Muscle layer of duodenum (tissue), 2 donors: ENCODE data around the gene SLC15A1.

Experiments
- H3K27ac ChIP-seq: one replicate; pipeline ENCODE4 v1.7.0; 2013; ENCODE audit warnings: mild to moderate bottlenecking, low read length
- H3K27me3 ChIP-seq: one replicate; pipeline ENCODE4 v1.7.0; 2013; ENCODE audit warnings: low read depth, mild to moderate bottlenecking, control low read depth, low read length
- H3K36me3 ChIP-seq, 2 donors: one replicate each; pipeline ENCODE4 v1.7.0; 2013; ENCODE audit warnings: low read length in 2 of 2, control low read depth in 1 of 2, mild to moderate bottlenecking in 1 of 2; ENCODE audit not compliant: insufficient read depth in 2 of 2, control insufficient read depth in 1 of 2
- H3K4me1 ChIP-seq, 2 donors: one replicate each; pipeline ENCODE4 v1.7.0; 2013; ENCODE audit warnings: low read length in 2 of 2, mild to moderate bottlenecking in 2 of 2, control low read depth in 1 of 2, moderate library complexity in 1 of 2; ENCODE audit not compliant: insufficient read depth in 2 of 2, control insufficient read depth in 1 of 2
- H3K4me3 ChIP-seq, 2 donors: one replicate each; pipeline ENCODE4 v1.7.0; 2013; ENCODE audit warnings: low read length in 2 of 2, low read depth in 1 of 2, mild to moderate bottlenecking in 1 of 2
- H3K9me3 ChIP-seq, 2 donors: one replicate each; pipeline ENCODE4 v1.7.0; 2013; ENCODE audit warnings: low read length in 2 of 2, control low read depth in 1 of 2, mild to moderate bottlenecking in 1 of 2; ENCODE audit not compliant: control insufficient read depth in 1 of 2
- donor health status: healthy.

Gene SLC15A1, protein sequence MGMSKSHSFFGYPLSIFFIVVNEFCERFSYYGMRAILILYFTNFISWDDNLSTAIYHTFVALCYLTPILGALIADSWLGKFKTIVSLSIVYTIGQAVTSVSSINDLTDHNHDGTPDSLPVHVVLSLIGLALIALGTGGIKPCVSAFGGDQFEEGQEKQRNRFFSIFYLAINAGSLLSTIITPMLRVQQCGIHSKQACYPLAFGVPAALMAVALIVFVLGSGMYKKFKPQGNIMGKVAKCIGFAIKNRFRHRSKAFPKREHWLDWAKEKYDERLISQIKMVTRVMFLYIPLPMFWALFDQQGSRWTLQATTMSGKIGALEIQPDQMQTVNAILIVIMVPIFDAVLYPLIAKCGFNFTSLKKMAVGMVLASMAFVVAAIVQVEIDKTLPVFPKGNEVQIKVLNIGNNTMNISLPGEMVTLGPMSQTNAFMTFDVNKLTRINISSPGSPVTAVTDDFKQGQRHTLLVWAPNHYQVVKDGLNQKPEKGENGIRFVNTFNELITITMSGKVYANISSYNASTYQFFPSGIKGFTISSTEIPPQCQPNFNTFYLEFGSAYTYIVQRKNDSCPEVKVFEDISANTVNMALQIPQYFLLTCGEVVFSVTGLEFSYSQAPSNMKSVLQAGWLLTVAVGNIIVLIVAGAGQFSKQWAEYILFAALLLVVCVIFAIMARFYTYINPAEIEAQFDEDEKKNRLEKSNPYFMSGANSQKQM

DNA sequence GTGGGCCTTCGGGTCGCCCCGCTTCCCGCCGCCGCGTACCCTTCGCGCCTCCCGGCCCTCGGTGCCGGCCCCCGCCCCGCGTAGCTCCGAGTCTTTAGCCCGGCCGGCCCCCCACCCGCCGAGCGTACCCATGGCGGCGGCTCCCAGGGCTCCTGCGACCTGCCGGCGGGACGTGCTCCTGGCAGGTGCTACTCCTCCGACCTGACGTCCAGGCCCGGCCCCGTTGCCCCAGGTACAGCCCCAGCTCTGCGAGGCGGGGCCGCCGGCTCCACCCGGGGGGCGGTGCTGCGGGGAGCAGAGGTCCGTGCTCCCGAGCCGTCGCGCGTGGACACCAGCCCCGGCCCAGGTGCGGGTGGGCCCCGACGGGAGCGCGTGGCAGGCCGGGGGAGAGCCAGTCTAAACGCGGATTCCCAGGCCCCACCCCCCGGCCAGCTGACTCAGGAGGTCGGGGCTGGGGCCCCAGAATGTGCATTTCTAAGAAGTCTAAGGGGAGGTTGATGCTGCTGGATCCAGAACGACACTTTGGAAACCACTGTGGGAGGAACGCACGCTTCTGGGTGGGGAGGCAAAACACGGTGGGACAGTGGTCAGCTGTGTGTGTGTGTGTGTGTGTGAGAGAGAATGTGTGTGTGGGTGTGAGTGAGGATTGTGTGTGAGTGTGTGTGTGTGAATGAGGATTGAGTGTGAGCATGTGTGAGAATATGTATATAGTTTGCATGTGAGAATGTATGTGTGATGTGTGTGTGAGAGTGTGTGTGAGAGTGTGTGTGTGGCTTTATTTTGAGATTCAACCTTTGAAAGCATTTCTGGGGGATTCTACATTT is at the start of gene SLC15A1:
TSS of gene SLC15A1 (minus strand) at position 206 of the 824 bp plus-strand sequence. CDS start at position 132, 74 bp downstream.
- Histone ChIP-seq H3K4me1 (peaks cover 0 to 17% of the 10 kb centered on the region in 2 donors), H3K27me3 (peaks cover 5% of the 10 kb centered on the region), H3K36me3 (no peaks in the 10 kb centered on the region), H3K9me3 (no peaks in the 10 kb centered on the region), H3K27ac (no peak within 1 kb of the TSS), H3K4me3 (peak within 1 kb of the TSS; percentile 42 to 63)

DNA sequence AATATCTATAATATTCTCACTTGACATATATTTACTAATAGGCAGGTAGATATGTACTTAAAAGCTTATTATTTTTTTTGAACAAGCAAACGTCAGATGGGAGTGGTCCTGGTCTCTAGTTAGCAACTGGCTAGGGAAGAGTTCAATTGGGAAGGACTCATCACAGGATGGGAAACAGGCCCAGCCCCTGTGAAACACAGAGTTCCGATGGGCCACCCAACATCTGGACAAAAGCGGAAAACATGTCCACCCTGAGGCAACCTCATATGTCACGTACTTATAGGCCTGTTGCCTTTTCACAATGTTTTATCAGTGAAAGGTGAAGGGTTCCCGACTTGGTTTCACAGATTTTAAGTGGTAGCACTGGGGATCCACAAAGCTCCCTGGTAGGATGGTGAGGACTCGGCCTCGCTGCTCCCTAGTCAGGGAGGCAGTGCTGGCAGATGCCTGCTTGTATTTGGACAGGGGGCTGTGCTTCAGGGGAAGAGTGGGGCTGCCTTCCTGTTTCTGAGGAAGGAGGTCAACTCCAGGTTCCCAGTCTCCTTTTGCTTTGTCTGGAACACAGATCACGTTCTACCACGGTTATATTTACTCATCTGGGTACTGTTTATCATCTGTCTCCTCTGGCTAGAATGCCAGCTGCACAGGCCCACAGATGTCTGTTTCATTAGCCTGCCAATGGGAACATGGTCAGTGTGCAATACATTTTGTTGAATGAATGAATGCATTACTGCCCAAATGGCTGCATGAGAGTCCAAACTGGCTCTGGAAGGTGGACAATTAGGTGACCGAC is 49.4 kb upstream of the SLC15A1 start:
- Histone ChIP-seq H3K4me3 (no peak overlapping the region), H3K36me3 (peaks cover 32 to 43% of the 10 kb centered on the region in 2 donors), H3K4me1 (peaks cover 0 to 14% of the 10 kb centered on the region in 2 donors)

DNA sequence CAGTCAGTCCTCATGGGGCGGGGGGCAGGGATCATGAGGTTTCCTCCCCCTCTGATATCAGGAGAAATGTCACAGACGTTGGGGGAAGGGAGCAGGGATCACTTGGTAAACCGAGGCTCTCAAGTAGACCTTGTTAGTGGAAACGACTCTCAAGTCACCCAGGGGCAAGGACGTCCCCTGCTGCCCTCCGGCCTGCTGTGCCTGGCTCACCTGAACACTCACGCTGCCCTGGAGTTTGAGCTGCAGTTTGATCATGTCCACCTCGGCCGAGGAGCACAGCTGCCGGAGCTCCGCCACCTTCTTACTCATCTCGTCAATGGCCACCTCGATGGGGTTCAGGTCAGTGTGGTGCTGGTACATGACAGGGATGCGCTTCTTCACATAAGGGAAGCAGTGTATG is 47.6 kb upstream of the SLC15A1 start:
- no peak overlapping the region for H3K27ac ChIP-seq
- peaks cover 37 to 55% of the 10 kb centered on the region in 2 donors for H3K36me3 ChIP-seq
- H3K4me1 ChIP-seq, result peaks cover 0 to 14% of the 10 kb centered on the region in 2 donors
- H3K9me3 ChIP-seq, result no peaks in the 10 kb centered on the region
- H3K27me3 ChIP-seq, result no peaks in the 10 kb centered on the region
- H3K4me3 ChIP-seq, result no peak overlapping the region

More for the DNA sequence above, 49.4 kb upstream of the SLC15A1 start:
- Histone ChIP-seq H3K27me3 (no peaks in the 10 kb centered on the region), H3K27ac (no peak overlapping the region), H3K9me3 (no peaks in the 10 kb centered on the region)

DNA sequence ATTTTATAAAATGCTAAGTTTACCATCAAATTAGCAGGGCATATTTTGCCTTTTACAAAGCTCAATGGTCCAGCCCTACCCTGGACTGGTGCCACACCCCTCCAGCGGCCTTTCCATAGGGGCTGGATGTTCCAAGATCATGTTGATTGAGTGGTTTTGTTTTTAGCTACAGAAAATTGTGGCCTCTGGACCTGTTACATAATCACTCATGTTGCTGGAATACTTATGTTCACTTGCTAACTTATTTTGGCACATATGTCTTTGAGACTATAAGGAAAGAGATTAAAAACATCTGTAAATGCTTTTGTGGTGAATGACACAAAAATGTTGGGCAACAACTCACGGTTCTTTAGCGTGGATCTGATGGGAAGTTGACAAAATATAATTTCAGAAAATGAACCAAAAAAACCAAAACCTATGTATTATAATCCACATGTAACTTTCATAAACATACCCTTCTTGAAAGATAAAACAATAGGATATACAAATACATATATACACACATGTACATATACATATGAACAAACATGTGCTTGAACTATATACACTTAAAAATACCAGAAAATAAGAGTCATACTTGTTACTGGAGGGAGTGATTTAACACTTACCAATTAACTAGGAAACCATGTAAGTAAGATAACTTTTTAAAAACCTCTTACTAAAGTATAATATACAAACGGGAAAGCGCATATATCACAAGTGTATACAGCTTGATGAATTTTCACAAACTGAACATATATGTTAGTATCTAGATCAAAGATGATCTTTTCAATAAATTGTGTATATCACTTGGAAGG is 46.6 kb upstream of the SLC15A1 start:
- peaks cover 39 to 55% of the 10 kb centered on the region in 2 donors for H3K36me3 ChIP-seq
- no peaks in the 10 kb centered on the region for H3K27me3 ChIP-seq
- H3K27ac ChIP-seq, result no peak overlapping the region
- peaks cover 0 to 14% of the 10 kb centered on the region in 2 donors for H3K4me1 ChIP-seq
- no peak overlapping the region for H3K4me3 ChIP-seq
- H3K9me3 ChIP-seq, result no peaks in the 10 kb centered on the region

- H3K36me3 ChIP-seq, result peaks cover 42 to 66% of the 10 kb centered on the region in 2 donors
- H3K27me3 ChIP-seq, result no peaks in the 10 kb centered on the region
- H3K4me3 ChIP-seq, result no peak overlapping the region
- no peaks in the 10 kb centered on the region for H3K9me3 ChIP-seq
- peaks cover 0 to 6% of the 10 kb centered on the region in 2 donors for H3K4me1 ChIP-seq
- no peak overlapping the region for H3K27ac ChIP-seq
These were observed 45.0 kb upstream of the SLC15A1 start for GRCh38 chr13:98797456-98797855.

DNA sequence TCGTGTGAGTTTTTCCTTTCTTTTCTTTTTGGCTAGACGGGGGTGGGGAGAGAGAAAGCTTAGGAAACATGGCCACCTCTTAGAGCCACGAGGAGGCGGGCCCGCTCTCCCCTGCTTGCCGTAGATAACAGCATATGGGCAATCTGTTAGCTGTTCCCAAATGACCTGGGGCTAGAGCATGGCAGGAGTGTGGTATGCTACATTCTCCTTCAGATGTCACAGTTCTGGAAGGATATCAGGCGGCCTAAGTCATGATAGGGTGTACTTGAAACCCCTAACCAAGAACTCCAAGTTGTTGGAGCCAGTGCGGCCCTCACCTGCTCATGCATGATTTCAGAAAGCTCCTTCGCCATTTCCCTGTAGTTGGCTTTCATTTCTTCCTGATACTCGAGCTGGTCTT is 44.3 kb upstream of the SLC15A1 start:
- Histone ChIP-seq H3K4me1 (no peaks in the 10 kb centered on the region), H3K9me3 (no peaks in the 10 kb centered on the region), H3K27ac (no peak overlapping the region), H3K4me3 (no peak overlapping the region), H3K36me3 (peaks cover 42 to 73% of the 10 kb centered on the region in 2 donors), H3K27me3 (no peaks in the 10 kb centered on the region)

DNA sequence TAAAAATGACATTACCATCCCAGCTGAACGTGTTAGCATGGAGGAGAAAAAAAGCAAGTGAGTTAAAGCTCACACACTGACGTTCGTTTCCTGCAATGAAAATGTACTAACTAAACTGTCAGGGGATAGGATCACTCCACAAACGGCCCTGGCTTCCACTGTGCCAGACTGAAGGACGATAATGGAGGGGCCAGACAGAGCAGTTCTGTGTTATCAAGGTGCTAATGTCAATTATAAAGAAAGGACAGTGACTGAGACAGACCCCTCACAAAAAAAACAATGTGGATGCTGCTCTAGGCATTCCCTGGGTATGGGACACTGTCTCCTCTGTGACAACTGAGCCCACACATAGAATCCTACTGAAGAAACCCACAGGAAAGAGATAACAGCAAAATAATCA is 43.7 kb upstream of the SLC15A1 start:
- Histone ChIP-seq H3K27ac (no peak overlapping the region), H3K4me3 (no peak overlapping the region), H3K9me3 (no peaks in the 10 kb centered on the region), H3K27me3 (no peaks in the 10 kb centered on the region), H3K36me3 (peaks cover 42 to 73% of the 10 kb centered on the region in 2 donors), H3K4me1 (no peaks in the 10 kb centered on the region)

GRCh38 chr13:98795220-98795619 is 42.7 kb upstream of the SLC15A1 start:
- Histone ChIP-seq H3K4me3 (no peak overlapping the region), H3K36me3 (peaks cover 42 to 70% of the 10 kb centered on the region in 2 donors), H3K9me3 (no peaks in the 10 kb centered on the region), H3K4me1 (no peaks in the 10 kb centered on the region), H3K27ac (no peak overlapping the region), H3K27me3 (no peaks in the 10 kb centered on the region)

GRCh38 chr13:98794498-98794897 is 42.0 kb upstream of the SLC15A1 start:
- no peak overlapping the region for H3K27ac ChIP-seq
- H3K9me3 ChIP-seq, result no peaks in the 10 kb centered on the region
- no peaks in the 10 kb centered on the region for H3K4me1 ChIP-seq
- H3K4me3 ChIP-seq, result no peak overlapping the region
- H3K27me3 ChIP-seq, result no peaks in the 10 kb centered on the region
- peaks cover 42 to 66% of the 10 kb centered on the region in 2 donors for H3K36me3 ChIP-seq
